ENCODE results near the gene TBPL2.
"Not testable (repeated sequence)": the region's sequence is repeated elsewhere in the genome, so short reads cannot be mapped to it uniquely, and the experiment has no call there.

TBPL2 gene

GRCh38 chr14:55438066-55438683 is 2.2 kb downstream of the TBPL2 start:
- DNase-seq (ENCODE audit: low spot score) = peak; percentile 66

GRCh38 chr14:55436931-55437330 is 3.5 kb downstream of the TBPL2 start:
- no peak for DNase-seq (ENCODE audit: low spot score)

- no peak for DNase-seq (ENCODE audit: low spot score)
Measured at GRCh38 chr14:55436519-55436918, 3.9 kb downstream of the TBPL2 start.

GRCh38 chr14:55434805-55435174 is 5.6 kb downstream of the TBPL2 start:
- DNase-seq (ENCODE audit: low spot score) = no peak

GRCh38 chr14:55433880-55434804 is 6.3 kb downstream of the TBPL2 start:
- DNase-seq (ENCODE audit: low spot score) = no peak

GRCh38 chr14:55432628-55433027 is 7.8 kb downstream of the TBPL2 start:
- DNase-seq (ENCODE audit: low spot score) = no peak

GRCh38 chr14:55430024-55430690 is 10.3 kb downstream of the TBPL2 start:
- DNase-seq (ENCODE audit: low spot score) = peak; percentile 62

- DNase-seq (ENCODE audit: low spot score) = peak; percentile 40
Measured at GRCh38 chr14:55427439-55427838, 13.0 kb downstream of the TBPL2 start.

- DNase-seq (ENCODE audit: low spot score) = no peak
Measured at GRCh38 chr14:55426891-55427290, 13.5 kb downstream of the TBPL2 start.

- DNase-seq (ENCODE audit: low spot score) = no peak
Measured at GRCh38 chr14:55425091-55425490, 15.3 kb downstream of the TBPL2 start.

GRCh38 chr14:55423969-55424368 is 16.4 kb downstream of the TBPL2 start:
- no peak for DNase-seq (ENCODE audit: low spot score)

GRCh38 chr14:55422338-55422737 is 18.1 kb downstream of the TBPL2 start:
- not testable (repeated sequence) for DNase-seq (ENCODE audit: low spot score)

GRCh38 chr14:55419663-55420062 is 20.8 kb downstream of the TBPL2 start:
- DNase-seq (ENCODE audit: low spot score) = no peak

GRCh38 chr14:55418411-55418810 is 22.0 kb downstream of the TBPL2 start:
- no peak for DNase-seq (ENCODE audit: low spot score)

- DNase-seq (ENCODE audit: low spot score) = no peak
Measured at GRCh38 chr14:55417955-55418354, 22.5 kb downstream of the TBPL2 start.

- no peak for DNase-seq (ENCODE audit: low spot score)
Measured at GRCh38 chr14:55416866-55417265, 23.6 kb downstream of the TBPL2 start.

GRCh38 chr14:55414551-55414950 is 25.9 kb downstream of the TBPL2 start:
- no peak for DNase-seq (ENCODE audit: low spot score)

- DNase-seq (ENCODE audit: low spot score) = no peak
Measured at GRCh38 chr14:55412676-55413075, 27.7 kb downstream of the TBPL2 start.

- DNase-seq (ENCODE audit: low spot score) = peak; percentile 76
Measured at GRCh38 chr14:55411426-55412389, 28.7 kb downstream of the TBPL2 start, which contains the start of gene ATG14. Gene ATG14 (minus strand): TSS chr14:55411830. CDS start chr14:55411822, 8 bp downstream.

- no peak for DNase-seq (ENCODE audit: low spot score)
Measured at GRCh38 chr14:55410876-55411275, 29.5 kb downstream of the TBPL2 start.

GRCh38 chr14:55404173-55404854 is 36.1 kb downstream of the TBPL2 start:
- no peak for DNase-seq (ENCODE audit: low spot score)

All from SW480 (cell line).